Activated T-cell treated with anti-CD3 and anti-CD28 coated beads, Interleukin-2, amount 50 U/mL, for 24 hours (primary cell): ENCODE results near the gene LMAN1L.
"Not testable (repeated sequence)": the region's sequence is repeated elsewhere in the genome, so short reads cannot be mapped to it uniquely, and the experiment has no call there.

Source experiments
- DNase-seq: peaks from one replicate; pipeline ENCODE4 v3.0.0-alpha.2; 2020
- H3K27ac Mint-ChIP-seq: 2 replicates; pipeline ENCODE4 v1.8.0; 2020; ENCODE audit warnings: mild to moderate bottlenecking, mixed read lengths
- H3K27me3 Mint-ChIP-seq: 2 replicates; pipeline ENCODE4 v1.8.0; 2020; ENCODE audit warnings: mixed read lengths
- H3K36me3 Mint-ChIP-seq: 2 replicates; pipeline ENCODE4 v1.8.0; 2020; ENCODE audit warnings: low read depth, mixed read lengths
- H3K4me1 Mint-ChIP-seq: 2 replicates; pipeline ENCODE4 v1.8.0; 2020; ENCODE audit warnings: low read depth, mixed read lengths
- H3K4me3 Mint-ChIP-seq: 2 replicates; pipeline ENCODE4 v1.8.0; 2020; ENCODE audit warnings: mild to moderate bottlenecking, moderate library complexity, mixed read lengths
- H3K9me3 Mint-ChIP-seq: 2 replicates; pipeline ENCODE4 v1.8.0; 2020; ENCODE audit warnings: mixed read lengths

Gene LMAN1L

DNA sequence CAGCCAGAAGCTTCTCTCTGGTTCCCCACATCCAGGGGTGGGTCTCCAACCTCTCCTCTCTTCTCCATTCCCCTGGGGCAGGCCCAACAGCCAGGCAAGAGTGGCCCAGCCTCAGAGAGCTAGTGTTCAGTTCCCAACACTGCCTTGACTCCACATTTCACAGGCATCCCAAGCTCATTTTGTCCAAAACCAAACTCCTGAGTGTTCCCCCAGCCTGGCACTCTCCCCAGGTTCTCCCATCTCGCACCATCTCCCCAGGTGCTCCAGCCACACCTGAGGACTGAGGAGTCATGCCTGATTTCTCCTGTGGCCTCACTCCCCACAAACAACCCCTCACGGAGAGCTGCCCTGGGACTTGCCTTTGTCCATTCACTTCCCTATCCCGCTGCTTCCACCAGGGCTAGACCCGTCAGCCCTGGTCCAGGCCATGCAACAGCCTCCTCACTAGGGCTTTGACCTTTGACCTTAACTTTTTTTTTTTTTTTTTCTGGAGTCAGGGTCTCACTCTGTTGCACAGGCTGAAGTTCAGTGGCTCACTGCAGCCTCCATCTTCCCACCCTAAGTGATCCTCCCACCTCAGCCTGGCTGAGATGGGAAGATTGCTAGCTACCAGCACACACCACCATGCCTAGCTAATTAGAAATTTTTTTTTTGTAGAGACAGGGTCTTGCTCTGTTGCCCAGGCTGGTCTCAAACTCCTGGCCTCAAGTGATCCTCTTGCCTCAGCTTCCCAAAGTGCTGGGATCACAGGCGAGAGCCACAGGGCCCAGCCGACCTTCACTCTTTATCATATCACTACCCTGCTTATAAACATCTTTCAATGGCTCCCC lies 34.7 kb upstream of the LMAN1L start:
- Mint-ChIP-seq H3K9me3 (no peaks in the 10 kb centered on the region), H3K27me3 (no peaks in the 10 kb centered on the region), H3K27ac (peak overlapping the region; percentile 99), H3K4me1 (peaks cover 79% of the 10 kb centered on the region), H3K4me3 (peak overlapping the region; percentile 77), H3K36me3 (peaks cover 14% of the 10 kb centered on the region)
- no peak for DNase-seq

DNA sequence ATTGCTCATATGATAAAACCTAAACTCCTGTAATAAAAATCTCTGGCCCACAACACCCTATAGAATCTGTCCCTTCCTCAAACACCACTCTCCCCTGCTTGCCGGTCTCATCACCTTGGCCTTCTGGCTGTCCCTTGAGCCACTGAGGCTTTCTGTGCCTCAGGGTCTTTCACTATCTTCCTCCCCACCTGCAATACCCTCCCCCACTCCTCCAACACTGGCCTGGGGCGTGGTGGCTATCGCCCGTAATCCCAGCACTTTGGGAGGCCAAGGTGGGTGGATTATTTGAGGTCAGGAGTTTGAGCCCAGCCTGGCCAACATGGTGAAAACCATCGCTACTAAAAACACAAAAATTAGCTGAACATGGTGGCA lies 34.0 kb upstream of the LMAN1L start:
- Mint-ChIP-seq H3K9me3 (no peaks in the 10 kb centered on the region), H3K36me3 (peaks cover 20% of the 10 kb centered on the region), H3K4me3 (no peak overlapping the region), H3K4me1 (peaks cover 76% of the 10 kb centered on the region), H3K27ac (peak overlapping the region; percentile 99), H3K27me3 (no peaks in the 10 kb centered on the region)
- DNase-seq = peak; percentile 34

DNA sequence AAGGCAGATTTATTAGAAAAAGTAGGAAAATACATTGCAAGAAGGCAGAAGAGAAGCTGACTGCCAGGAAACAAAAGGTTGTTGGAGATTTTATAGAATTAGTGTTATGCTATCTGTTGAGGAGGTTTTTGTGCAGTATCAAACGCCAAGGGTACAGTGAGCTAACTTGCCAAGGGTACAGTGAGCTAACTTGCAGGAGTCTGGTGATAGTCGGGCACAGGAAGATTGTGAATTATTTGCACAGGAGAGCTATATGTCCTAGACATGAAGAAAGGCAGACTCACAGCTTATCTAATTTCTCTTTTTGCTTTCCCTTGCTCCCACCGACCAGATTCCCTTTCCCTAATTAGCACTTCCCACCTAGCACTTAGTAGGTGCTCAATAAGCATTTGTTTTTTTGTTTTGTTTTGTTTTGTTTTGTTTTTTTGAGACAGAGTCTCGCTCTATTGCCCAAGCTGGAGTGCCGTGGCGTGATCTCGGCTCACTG lies 33.4 kb upstream of the LMAN1L start:
- Mint-ChIP-seq H3K4me3 (peak overlapping the region; percentile 20), H3K27me3 (no peaks in the 10 kb centered on the region), H3K27ac (peak overlapping the region; percentile 99), H3K9me3 (no peaks in the 10 kb centered on the region), H3K36me3 (peaks cover 25% of the 10 kb centered on the region), H3K4me1 (peaks cover 70% of the 10 kb centered on the region)
- no peak for DNase-seq

DNA sequence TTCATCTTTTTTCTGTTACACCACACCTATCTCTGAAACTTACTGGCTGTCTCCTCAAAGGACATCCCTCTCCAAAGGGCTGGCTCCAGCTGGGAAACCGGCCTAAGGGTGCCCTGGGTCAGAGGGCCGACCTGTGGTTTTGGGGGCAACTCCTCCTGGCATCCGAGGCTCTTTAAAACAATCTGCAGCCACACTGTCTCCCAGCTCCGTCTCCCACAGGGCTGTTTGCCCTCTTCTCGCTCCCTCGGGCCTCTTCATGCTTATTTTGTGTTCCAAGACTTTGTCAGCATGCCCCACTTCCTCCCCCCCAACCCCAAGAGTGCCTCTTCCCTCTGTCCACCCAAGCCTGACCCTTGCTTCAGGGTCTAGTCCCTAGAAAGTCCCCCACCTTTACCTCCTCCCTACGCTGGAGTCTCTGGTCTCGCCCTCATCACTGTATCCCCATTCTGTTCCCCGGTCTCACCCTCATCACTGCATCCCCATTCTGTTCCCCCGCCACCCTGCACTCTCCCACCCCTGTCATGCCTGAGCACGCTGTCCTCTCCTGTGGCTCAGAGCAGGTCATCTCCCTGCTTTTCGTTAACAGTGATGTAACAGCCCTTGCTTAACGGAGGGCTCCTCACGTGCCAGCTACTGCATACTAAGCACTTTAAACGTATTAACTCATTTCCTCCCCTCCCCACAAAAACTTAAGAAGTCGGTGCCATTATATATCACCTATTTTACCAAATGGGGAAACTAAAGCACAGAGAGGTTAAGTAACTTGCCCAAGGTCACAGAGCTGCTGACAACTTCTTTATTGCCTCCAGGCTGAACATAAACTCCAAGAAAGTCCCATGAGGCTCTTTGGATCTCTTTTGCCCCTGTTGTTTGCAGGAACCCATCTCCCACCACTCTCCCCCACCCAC lies 31.9 kb upstream of the LMAN1L start:
- Mint-ChIP-seq H3K4me3 (peak overlapping the region; percentile 88), H3K36me3 (peaks cover 41% of the 10 kb centered on the region), H3K27ac (peak overlapping the region; percentile 99), H3K9me3 (no peaks in the 10 kb centered on the region), H3K27me3 (no peaks in the 10 kb centered on the region), H3K4me1 (peaks cover 73% of the 10 kb centered on the region)
- DNase-seq = peak; percentile 66

DNA sequence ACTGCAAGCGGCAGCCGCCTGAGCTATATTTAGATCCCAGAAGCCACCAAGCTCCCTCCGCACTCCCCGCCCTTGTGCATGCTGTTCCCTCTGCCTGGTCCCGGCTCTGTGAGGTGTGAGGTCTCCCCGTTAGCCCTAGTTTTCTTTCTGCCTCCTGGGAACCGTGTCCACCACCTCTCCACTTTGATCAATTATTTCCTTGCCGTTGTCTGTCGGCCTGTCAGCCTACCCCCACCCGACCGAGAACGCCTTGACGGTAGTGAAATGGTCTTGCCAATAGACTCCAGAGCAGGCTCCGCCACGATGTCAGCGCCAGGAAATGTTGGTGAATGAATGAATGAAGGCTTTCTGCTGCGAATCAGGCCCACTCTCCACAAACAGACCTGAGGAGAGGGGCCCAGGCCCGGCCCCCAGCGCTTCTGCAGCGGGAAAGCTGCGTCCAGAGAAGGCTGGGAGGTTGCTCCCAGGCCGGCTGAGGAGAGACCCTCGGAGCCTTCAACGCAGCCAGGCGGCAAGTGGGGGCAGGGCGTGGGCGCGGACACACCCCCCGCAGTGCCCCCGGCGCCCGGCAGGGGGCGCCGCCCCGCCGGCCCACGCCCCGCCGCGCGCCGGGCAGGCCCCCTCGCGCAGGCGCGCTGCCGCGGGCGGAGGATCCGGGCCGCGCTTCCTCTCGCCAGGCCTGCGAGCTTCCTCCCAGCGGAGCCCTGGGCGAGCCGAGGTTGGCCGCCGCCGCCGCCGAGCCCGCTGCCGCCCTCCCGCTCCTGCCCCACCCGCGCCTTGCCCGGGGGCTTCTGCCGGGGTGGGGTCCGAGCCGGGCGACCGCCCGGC lies 31.0 kb upstream of the LMAN1L start, which contains the start of gene CSK:
TSS of gene CSK (plus strand) at position 650 of the 828 bp plus-strand sequence. CDS start 16,218 bp downstream, outside the sequence.
- H3K9me3 Mint-ChIP-seq = no peaks in the 10 kb centered on the region
- peaks cover 47% of the 10 kb centered on the region for H3K36me3 Mint-ChIP-seq
- peak within 1 kb of the TSS; percentile 97 for H3K4me3 Mint-ChIP-seq
- peaks cover 69% of the 10 kb centered on the region for H3K4me1 Mint-ChIP-seq
- no peaks in the 10 kb centered on the region for H3K27me3 Mint-ChIP-seq
- DNase-seq = peak; percentile 86
- peak within 1 kb of the TSS; percentile 99 for H3K27ac Mint-ChIP-seq

DNA sequence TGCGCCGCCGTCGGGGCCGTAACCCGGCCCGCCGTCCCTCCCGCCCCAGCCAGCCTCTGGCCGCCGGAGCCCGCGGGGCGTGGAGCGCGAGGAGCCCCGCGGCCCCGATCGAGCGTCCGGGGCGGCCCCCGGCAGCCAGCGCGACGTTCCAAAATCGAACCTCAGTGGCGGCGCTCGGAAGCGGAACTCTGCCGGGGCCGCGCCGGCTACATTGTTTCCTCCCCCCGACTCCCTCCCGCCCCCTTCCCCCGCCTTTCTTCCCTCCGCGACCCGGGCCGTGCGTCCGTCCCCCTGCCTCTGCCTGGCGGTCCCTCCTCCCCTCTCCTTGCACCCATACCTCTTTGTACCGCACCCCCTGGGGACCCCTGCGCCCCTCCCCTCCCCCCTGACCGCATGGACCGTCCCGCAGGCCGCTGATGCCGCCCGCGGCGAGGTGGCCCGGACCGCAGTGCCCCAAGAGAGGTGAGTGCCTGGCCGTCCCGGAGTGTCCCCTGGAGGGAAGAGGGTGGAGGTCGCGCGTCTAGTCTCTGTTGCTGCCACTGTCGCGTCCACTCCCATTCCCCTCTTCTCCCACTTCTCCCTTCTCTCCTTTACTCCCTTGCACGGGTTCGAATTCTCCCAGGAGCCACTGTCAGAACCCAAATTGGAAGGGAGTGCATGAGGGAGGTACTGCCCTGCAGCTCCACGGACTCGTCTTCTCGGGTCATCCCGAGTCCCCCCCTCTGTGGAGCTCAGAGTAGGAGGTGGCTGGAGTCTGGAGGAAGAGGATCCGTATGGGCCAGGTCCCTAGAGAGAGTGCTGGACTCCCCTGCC lies 30.2 kb upstream of the LMAN1L start:
- no peaks in the 10 kb centered on the region for H3K27me3 Mint-ChIP-seq
- H3K4me1 Mint-ChIP-seq = peaks cover 69% of the 10 kb centered on the region
- H3K36me3 Mint-ChIP-seq = peaks cover 54% of the 10 kb centered on the region
- H3K27ac Mint-ChIP-seq = peak overlapping the region; percentile 92
- peak; percentile 73 for DNase-seq
- H3K4me3 Mint-ChIP-seq = peak overlapping the region; percentile 97
- no peaks in the 10 kb centered on the region for H3K9me3 Mint-ChIP-seq

DNA sequence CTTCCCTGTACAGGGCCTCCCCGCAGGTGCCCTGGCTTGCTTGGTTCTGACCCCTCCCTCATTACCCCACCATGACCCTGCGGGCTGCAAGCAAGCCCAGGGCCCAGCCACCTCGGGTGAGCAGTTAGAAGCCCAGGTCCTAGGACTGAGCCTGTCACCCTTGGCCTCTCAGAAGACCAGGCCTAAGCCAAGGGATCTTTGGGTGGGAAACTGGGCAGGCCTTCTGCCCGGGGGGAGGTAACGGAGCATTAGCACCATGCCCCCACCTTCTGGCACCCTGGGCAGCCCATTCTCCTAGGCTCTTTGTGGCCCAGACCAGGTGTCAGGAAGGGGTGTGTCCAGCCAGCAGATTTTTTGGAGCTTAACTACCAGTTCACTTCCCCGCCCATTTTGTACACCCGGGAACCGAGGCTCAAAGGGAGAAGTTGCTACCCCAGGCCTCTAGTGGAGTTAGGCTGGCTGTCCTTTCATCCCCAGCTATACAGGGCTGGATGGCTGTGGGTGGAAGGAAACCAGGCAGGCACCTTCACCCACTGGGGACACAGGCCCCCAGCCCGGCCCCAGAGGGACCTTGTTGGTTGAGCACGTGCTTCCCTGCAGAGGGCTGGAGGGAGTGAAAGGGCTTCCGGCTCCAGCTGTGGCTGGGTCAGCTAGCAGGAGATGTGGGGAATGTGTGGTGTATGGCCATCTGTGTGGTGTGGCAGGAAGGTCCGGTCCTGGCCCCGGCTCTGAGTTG lies 29.4 kb upstream of the LMAN1L start:
- H3K9me3 Mint-ChIP-seq = no peaks in the 10 kb centered on the region
- no peaks in the 10 kb centered on the region for H3K27me3 Mint-ChIP-seq
- peak overlapping the region; percentile 92 for H3K27ac Mint-ChIP-seq
- peak overlapping the region; percentile 97 for H3K4me3 Mint-ChIP-seq
- H3K36me3 Mint-ChIP-seq = peaks cover 59% of the 10 kb centered on the region
- peak; percentile 73 for DNase-seq
- H3K4me1 Mint-ChIP-seq = peaks cover 69% of the 10 kb centered on the region

DNA sequence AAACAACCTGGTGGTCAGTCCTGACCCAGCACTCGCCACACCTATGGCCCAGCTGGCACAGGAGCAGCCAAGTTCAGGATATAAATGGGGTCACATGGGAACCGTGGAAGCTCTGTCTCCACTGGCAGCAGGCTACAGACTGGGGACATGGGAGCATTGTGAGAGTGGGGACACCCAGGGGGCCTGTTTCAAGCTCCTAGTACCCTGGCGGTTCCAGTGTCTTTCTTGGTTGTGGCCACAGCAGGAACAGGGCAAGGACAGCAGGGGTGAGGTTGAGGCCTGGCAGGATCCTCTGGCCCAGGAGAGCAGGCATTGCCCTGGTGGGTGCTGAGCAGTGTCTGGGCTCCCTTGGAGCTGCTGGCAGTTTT lies 28.8 kb upstream of the LMAN1L start:
- peak overlapping the region; percentile 97 for H3K4me3 Mint-ChIP-seq
- H3K4me1 Mint-ChIP-seq = peaks cover 69% of the 10 kb centered on the region
- no peaks in the 10 kb centered on the region for H3K27me3 Mint-ChIP-seq
- H3K27ac Mint-ChIP-seq = peak overlapping the region; percentile 92
- DNase-seq = peak; percentile 61
- no peaks in the 10 kb centered on the region for H3K9me3 Mint-ChIP-seq
- peaks cover 65% of the 10 kb centered on the region for H3K36me3 Mint-ChIP-seq

DNA sequence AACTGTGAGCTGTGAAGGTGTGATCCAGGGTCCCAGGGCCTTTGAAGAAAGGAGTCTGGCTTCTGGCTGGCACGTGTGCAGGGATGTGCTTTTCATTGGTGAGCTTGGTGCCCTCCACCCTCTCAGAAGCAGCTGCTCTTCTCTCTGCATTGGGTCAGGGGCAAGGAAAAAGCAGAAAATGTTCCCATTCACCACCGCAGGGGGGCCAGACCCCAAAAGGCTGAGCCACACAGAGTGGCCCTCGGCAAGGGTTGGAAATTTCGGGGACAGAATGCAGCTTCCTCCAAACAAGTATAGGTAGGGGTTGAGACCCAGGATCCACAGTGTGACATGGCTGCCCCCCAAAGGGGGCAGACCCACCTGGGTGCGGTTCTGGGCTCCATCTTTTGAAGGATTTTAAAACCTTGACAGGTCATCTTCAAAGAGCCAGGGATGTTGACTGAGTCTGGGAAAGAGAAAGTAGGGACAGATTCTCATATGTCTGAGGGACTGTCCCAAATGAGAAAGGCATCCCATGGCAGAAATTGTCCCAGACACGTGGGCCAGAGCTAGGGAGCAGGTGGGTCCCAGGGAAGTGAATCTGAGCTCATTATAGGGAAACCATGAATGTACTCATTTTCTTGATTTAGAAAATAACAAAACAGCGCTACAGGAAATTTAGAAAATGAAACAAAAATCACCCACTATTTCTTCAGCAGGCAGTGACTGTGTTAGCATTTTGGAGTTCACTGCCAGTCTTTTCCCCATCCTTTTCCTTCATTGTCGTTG lies 28.0 kb upstream of the LMAN1L start:
- peak overlapping the region; percentile 99 for H3K27ac Mint-ChIP-seq
- DNase-seq = peak; percentile 67
- no peaks in the 10 kb centered on the region for H3K27me3 Mint-ChIP-seq
- peaks cover 73% of the 10 kb centered on the region for H3K36me3 Mint-ChIP-seq
- H3K4me1 Mint-ChIP-seq = peaks cover 69% of the 10 kb centered on the region
- no peaks in the 10 kb centered on the region for H3K9me3 Mint-ChIP-seq
- H3K4me3 Mint-ChIP-seq = peak overlapping the region; percentile 97

DNA sequence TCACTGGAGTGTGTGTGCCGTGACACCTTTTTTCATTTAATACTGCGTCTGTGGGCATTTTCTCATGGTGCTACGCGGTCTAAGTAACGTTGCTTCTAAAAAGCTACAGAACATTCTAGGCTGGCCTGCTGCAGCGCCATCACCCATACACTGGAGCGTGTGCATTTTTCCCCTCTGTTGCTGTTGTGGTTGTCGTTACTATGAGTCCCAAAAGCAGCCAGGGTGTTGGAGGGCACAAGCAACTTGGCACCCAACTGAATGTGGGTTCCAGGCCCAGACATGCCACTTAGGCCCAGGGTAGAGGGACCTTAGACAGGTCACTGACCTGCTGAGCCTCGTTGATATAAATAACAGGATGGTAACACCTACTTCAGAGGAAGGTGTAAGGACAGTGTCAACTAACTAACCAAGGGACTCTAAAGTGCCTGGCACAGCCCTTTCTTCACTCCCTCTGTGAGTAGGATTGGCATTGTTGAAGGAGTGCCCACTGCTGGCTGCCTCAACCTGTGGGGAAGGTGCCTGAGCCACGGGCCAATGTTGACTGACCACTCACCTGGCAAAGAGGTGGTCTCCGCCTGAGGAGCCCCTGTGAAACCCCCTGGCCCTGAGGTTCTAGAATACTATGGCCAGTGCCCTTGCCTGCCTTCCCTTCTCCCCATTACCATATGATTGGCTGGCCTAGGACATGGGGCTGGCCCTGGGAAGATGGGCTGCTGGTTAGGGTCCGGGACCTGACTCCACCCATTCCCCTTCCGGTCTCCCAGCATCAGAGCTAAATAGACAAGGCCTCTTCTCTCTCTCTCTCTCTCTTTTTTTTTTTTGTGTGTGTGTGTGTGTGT lies 27.2 kb upstream of the LMAN1L start:
- peaks cover 81% of the 10 kb centered on the region for H3K36me3 Mint-ChIP-seq
- no peaks in the 10 kb centered on the region for H3K27me3 Mint-ChIP-seq
- H3K27ac Mint-ChIP-seq = peak overlapping the region; percentile 99
- H3K4me1 Mint-ChIP-seq = peaks cover 69% of the 10 kb centered on the region
- H3K9me3 Mint-ChIP-seq = no peaks in the 10 kb centered on the region
- H3K4me3 Mint-ChIP-seq = peak overlapping the region; percentile 97
- DNase-seq = no peak

DNA sequence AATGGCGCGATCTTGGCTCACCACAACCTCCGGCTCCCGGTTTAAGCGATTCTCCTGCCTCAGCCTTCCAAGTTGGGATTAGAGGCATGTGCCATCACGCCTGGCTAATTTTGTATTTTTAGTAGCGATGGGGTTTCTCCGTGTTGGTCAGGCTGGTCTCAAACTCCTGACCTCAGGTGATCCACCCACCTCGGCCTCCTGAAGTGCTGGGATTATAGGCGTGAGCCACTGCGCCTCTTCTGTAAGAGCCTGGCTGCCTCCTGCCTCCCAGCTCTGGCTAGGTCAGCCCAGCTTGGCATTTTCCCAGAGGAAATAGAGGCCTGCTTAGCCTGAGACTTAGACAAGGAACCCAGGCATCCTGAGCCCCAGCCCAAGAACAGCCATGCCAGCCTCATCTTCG lies 26.6 kb upstream of the LMAN1L start:
- not testable (repeated sequence) for H3K27me3 Mint-ChIP-seq, H3K9me3 Mint-ChIP-seq
- Mint-ChIP-seq H3K27ac (peak overlapping the region; percentile 99), H3K4me1 (peaks cover 69% of the 10 kb centered on the region), H3K4me3 (peak overlapping the region; percentile 97), H3K36me3 (peaks cover 85% of the 10 kb centered on the region)
- DNase-seq = peak; percentile 31
